Fibroblast of lung (primary cell): Measurements from ENCODE around the gene CHD2. TPM values are rescaled to one million over a fixed set of nuclear protein-coding genes. Genes with fewer than 3 reads are reported as not detected.

Source experiments
- DNase-seq, 2 donors: peaks; one replicate each; pipeline versions ENCODE4 v3.0.0 to v3.0.0-alpha.2; 2010; ENCODE audit warnings: low read depth in 2 of 2
- H2AFZ ChIP-seq: 2 replicates; pipeline ENCODE4 v1.5.1; 2012; ENCODE audit warnings: low read length, control low read depth, inconsistent platforms
- H3K27ac ChIP-seq: 2 replicates; pipeline ENCODE4 v1.5.1; 2011; ENCODE audit warnings: low read length, control low read depth; ENCODE audit not compliant: insufficient read depth
- H3K27me3 ChIP-seq: 2 replicates; pipeline ENCODE4 v1.5.1; 2011; ENCODE audit warnings: mild to moderate bottlenecking, low read length; ENCODE audit not compliant: control insufficient read depth, insufficient read depth
- H3K36me3 ChIP-seq: 2 replicates; pipeline ENCODE4 v1.5.1; 2011; ENCODE audit warnings: low read length; ENCODE audit not compliant: control insufficient read depth, insufficient read depth
- H3K4me1 ChIP-seq: 2 replicates; pipeline ENCODE4 v1.5.1; 2011; ENCODE audit warnings: low read length; ENCODE audit not compliant: control insufficient read depth, insufficient read depth; ENCODE audit errors: extremely low read depth
- H3K4me2 ChIP-seq: 2 replicates; pipeline ENCODE4 v1.5.1; 2011; ENCODE audit warnings: low read length, control low read depth; ENCODE audit not compliant: insufficient read depth; ENCODE audit errors: extremely low read depth
- H3K4me3 ChIP-seq, 4 experiments: fragments of 200-600 bp in 1 of 4; sonication (generic) in 1 of 4; replicated peaks in 1 of 4; 2 replicates each; pipeline ENCODE4 v1.5.1; 2011 to 2016; ENCODE audit warnings: low read length in 4 of 4, low read depth in 3 of 4, mild to moderate bottlenecking in 3 of 4, control low read depth in 2 of 4, inconsistent platforms in 1 of 4, mixed read lengths in 1 of 4; ENCODE audit not compliant: insufficient read depth in 1 of 4; ENCODE audit errors: control extremely low read depth in 1 of 4
- H3K79me2 ChIP-seq: 2 replicates; pipeline ENCODE4 v1.5.1; 2012; ENCODE audit warnings: mild to moderate bottlenecking, low read length, inconsistent platforms; ENCODE audit not compliant: control insufficient read depth, insufficient read depth
- H3K9ac ChIP-seq: 2 replicates; pipeline ENCODE4 v1.5.1; 2011; ENCODE audit warnings: mild to moderate bottlenecking, low read length, control low read depth; ENCODE audit not compliant: insufficient read depth
- H3K9me3 ChIP-seq: 2 replicates; pipeline ENCODE4 v1.5.1; 2012; ENCODE audit warnings: low read depth, low read length; ENCODE audit not compliant: control insufficient read depth, insufficient read depth
- H4K20me1 ChIP-seq: 2 replicates; pipeline ENCODE4 v1.5.1; 2011; ENCODE audit warnings: low read length; ENCODE audit not compliant: control insufficient read depth, insufficient read depth; ENCODE audit errors: extremely low read depth
- CTCF ChIP-seq, 2 donors: IDR thresholded peaks in 1 of 2; conservative IDR thresholded peaks in 1 of 2; 1 replicate in 1 of 2; 2 replicates in 1 of 2; pipeline ENCODE4 v1.5.1; 2011 to 2012; ENCODE audit warnings: low read length in 2 of 2, control low read depth in 1 of 2, inconsistent platforms in 1 of 2, low read depth in 1 of 2, mild to moderate bottlenecking in 1 of 2
- EZH2 ChIP-seq: IDR thresholded peaks from 2 replicates; pipeline ENCODE4 v1.5.1; 2012; ENCODE audit warnings: low read length, control low read depth, mild to moderate bottlenecking; ENCODE audit errors: missing control alignments
- polyA plus RNA-seq, 2 donors: library from polyadenylated mRNA; depleted of rRNA in 1 of 2; stranded (reverse) in 1 of 2; unstranded in 1 of 2; fragments of >200 nt; gene quantifications; 2 replicates each; pipeline ENCODE4 v1.2.1, GENCODE V29; 2011 to 2012; ENCODE audit warnings: missing spikeins in 1 of 2
- total RNA-seq: library from RNA; depleted of rRNA; stranded (reverse); fragments of >200 nt; gene quantifications from 2 replicates; pipeline ENCODE4 v1.2.1, GENCODE V29; 2014

Gene CHD2
- total and polyA plus RNA-seq, 2 donors (not counting 1 experiment from before 2014, with no cell fraction given): 36.5 to 92.5 TPM

GRCh38 chr15:92893200-92893599 is 6.9 kb upstream of the CHD2 start:
- no peak overlapping the region for H3K4me3 ChIP-seq
- H3K9me3 ChIP-seq: no peaks in the 10 kb centered on the region
- no peaks in the 10 kb centered on the region for H3K27me3 ChIP-seq
- DNase-seq: no peak
- no peaks in the 10 kb centered on the region for H3K4me1 ChIP-seq
- H3K9ac ChIP-seq: no peak overlapping the region
- no peak overlapping the region for H2AFZ ChIP-seq
- H4K20me1 ChIP-seq: peaks cover 1% of the 10 kb centered on the region
- no peak overlapping the region for H3K27ac ChIP-seq
- no peak overlapping the region for H3K4me2 ChIP-seq
- H3K36me3 ChIP-seq: peaks cover 16% of the 10 kb centered on the region
- peaks cover 99% of the 10 kb centered on the region for H3K79me2 ChIP-seq
- TF ChIP-seq EZH2 (no peak), CTCF (conservative IDR thresholded peaks at IDR 0.05 in 1 of 2, IDR thresholded peaks at IDR 0.05 in 1 of 2; ENCODE audit: low read depth in 1 of 2, low read length in 2 of 2) (no peak)

GRCh38 chr15:92896561-92896960 is 3.6 kb upstream of the CHD2 start:
- Histone ChIP-seq H3K4me2 (peak overlapping the region; percentile 33), H3K36me3 (peaks cover 9% of the 10 kb centered on the region), H3K9ac (no peak overlapping the region), H3K27ac (no peak overlapping the region), H3K4me3 (no peak overlapping the region), H3K4me1 (no peaks in the 10 kb centered on the region), H3K79me2 (peaks cover 98% of the 10 kb centered on the region), H4K20me1 (peaks cover 1% of the 10 kb centered on the region), H3K27me3 (no peaks in the 10 kb centered on the region), H3K9me3 (no peaks in the 10 kb centered on the region), H2AFZ (no peak overlapping the region)
- TF ChIP-seq EZH2 (no peak), CTCF (conservative IDR thresholded peaks at IDR 0.05 in 1 of 2, IDR thresholded peaks at IDR 0.05 in 1 of 2; ENCODE audit: low read depth in 1 of 2, low read length in 2 of 2) (no peak)
- DNase-seq: no peak

- DNase-seq: no peak
- Histone ChIP-seq H4K20me1 (no peaks in the 10 kb centered on the region), H3K36me3 (peaks cover 9% of the 10 kb centered on the region), H2AFZ (no peak overlapping the region), H3K9me3 (no peaks in the 10 kb centered on the region), H3K27ac (no peak overlapping the region), H3K27me3 (no peaks in the 10 kb centered on the region), H3K4me3 (no peak overlapping the region), H3K79me2 (peaks cover 98% of the 10 kb centered on the region), H3K4me1 (no peaks in the 10 kb centered on the region), H3K9ac (no peak overlapping the region), H3K4me2 (no peak overlapping the region)
- no peak for TF ChIP-seq EZH2
- TF ChIP-seq CTCF (conservative IDR thresholded peaks at IDR 0.05 in 1 of 2, IDR thresholded peaks at IDR 0.05 in 1 of 2; ENCODE audit: low read depth in 1 of 2, low read length in 2 of 2): no peak
These were observed 2.5 kb upstream of the CHD2 start for GRCh38 chr15:92897620-92898019.
